Endothelial cell (in vitro differentiated cells): ENCODE measurements around the gene NPC1L1. TPM values are rescaled to one million over a fixed set of nuclear protein-coding genes. Genes with fewer than 3 reads are reported as not detected.

ENCODE experiments used
- DNase-seq: peaks from one replicate; pipeline ENCODE4 v3.0.0; 2021; ENCODE audit warnings: low spot score
- H3K27ac Mint-ChIP-seq: one replicate; pipeline ENCODE4 v1.8.0; 2021; ENCODE audit warnings: mixed read lengths, inconsistent platforms; ENCODE audit not compliant: unreplicated experiment
- H3K27me3 Mint-ChIP-seq: one replicate; pipeline ENCODE4 v1.8.0; 2021; ENCODE audit warnings: mild to moderate bottlenecking, moderate library complexity, mixed read lengths, inconsistent platforms; ENCODE audit not compliant: unreplicated experiment
- H3K36me3 Mint-ChIP-seq: one replicate; pipeline ENCODE4 v1.8.0; 2021; ENCODE audit warnings: mild to moderate bottlenecking, low read depth, mixed read lengths, inconsistent platforms; ENCODE audit not compliant: unreplicated experiment
- H3K4me1 Mint-ChIP-seq: one replicate; pipeline ENCODE4 v1.8.0; 2021; ENCODE audit warnings: mild to moderate bottlenecking, mixed read lengths, inconsistent platforms; ENCODE audit not compliant: unreplicated experiment
- H3K4me3 Mint-ChIP-seq: one replicate; pipeline ENCODE4 v1.8.0; 2021; ENCODE audit warnings: mild to moderate bottlenecking, mixed read lengths, inconsistent platforms; ENCODE audit not compliant: unreplicated experiment
- H3K9me3 Mint-ChIP-seq: one replicate; pipeline ENCODE4 v1.8.0; 2021; ENCODE audit warnings: mixed read lengths, inconsistent platforms; ENCODE audit not compliant: unreplicated experiment
- CTCF ChIP-seq: fragments of 200-600 bp; sonication (generic); IDR thresholded peaks from one replicate; pipeline ENCODE4 v1.5.0; 2021; ENCODE audit warnings: antibody characterized with exemption; ENCODE audit not compliant: unreplicated experiment
- total RNA-seq: library from RNA; stranded (reverse); fragmentation: NEBNext Ultra II Directional; extraction: Animal tissue kit (Norgen Biotek cat#: 25700); gene quantifications from one replicate; pipeline ENCODE4 v1.2.1, GENCODE V29; 2021; ENCODE audit not compliant: unreplicated experiment

Gene NPC1L1
- total RNA-seq, 1 donor from 2014 or later = not detected

GRCh38 chr7:44521347-44522095, 19.6 kb downstream of the NPC1L1 start:
- H3K9me3 Mint-ChIP-seq = no peaks in the 10 kb centered on the region
- peaks cover 2% of the 10 kb centered on the region for H3K27me3 Mint-ChIP-seq
- H3K27ac Mint-ChIP-seq = no peak overlapping the region
- peak overlapping the region; percentile 51 for H3K4me3 Mint-ChIP-seq
- H3K4me1 Mint-ChIP-seq = no peaks in the 10 kb centered on the region
- no peak for TF ChIP-seq CTCF
- DNase-seq = no peak
- H3K36me3 Mint-ChIP-seq = peaks cover 5% of the 10 kb centered on the region

- DNase-seq = no peak
- Mint-ChIP-seq H3K4me3 (no peak overlapping the region), H3K27me3 (peaks cover 2% of the 10 kb centered on the region), H3K9me3 (no peaks in the 10 kb centered on the region), H3K4me1 (no peaks in the 10 kb centered on the region), H3K27ac (no peak overlapping the region), H3K36me3 (peaks cover 5% of the 10 kb centered on the region)
- no peak for TF ChIP-seq CTCF
Measured at GRCh38 chr7:44520574-44520973, 20.6 kb downstream of the NPC1L1 start.

- no peaks in the 10 kb centered on the region for H3K9me3 Mint-ChIP-seq
- no peak overlapping the region for H3K4me3 Mint-ChIP-seq
- no peak for DNase-seq
- H3K27ac Mint-ChIP-seq = no peak overlapping the region
- no peaks in the 10 kb centered on the region for H3K36me3 Mint-ChIP-seq
- no peaks in the 10 kb centered on the region for H3K4me1 Mint-ChIP-seq
- peaks cover 2% of the 10 kb centered on the region for H3K27me3 Mint-ChIP-seq
- TF ChIP-seq CTCF = no peak
Measured at GRCh38 chr7:44519546-44519945, 21.6 kb downstream of the NPC1L1 start.

- no peaks in the 10 kb centered on the region for H3K9me3 Mint-ChIP-seq
- H3K4me1 Mint-ChIP-seq = no peaks in the 10 kb centered on the region
- no peak overlapping the region for H3K27ac Mint-ChIP-seq
- no peak for TF ChIP-seq CTCF
- no peaks in the 10 kb centered on the region for H3K36me3 Mint-ChIP-seq
- H3K4me3 Mint-ChIP-seq = no peak overlapping the region
- DNase-seq = no peak
- peaks cover 2% of the 10 kb centered on the region for H3K27me3 Mint-ChIP-seq
Measured at GRCh38 chr7:44518761-44519160, 22.4 kb downstream of the NPC1L1 start.

- Mint-ChIP-seq H3K4me3 (no peak overlapping the region), H3K27me3 (peaks cover 2% of the 10 kb centered on the region), H3K27ac (no peak overlapping the region), H3K4me1 (no peaks in the 10 kb centered on the region), H3K9me3 (no peaks in the 10 kb centered on the region), H3K36me3 (no peaks in the 10 kb centered on the region)
- DNase-seq = no peak
- no peak for TF ChIP-seq CTCF
Measured at GRCh38 chr7:44517175-44517574, 24.0 kb downstream of the NPC1L1 start.
